Measurements from ENCODE around the gene LIMS3.
"Not testable (repeated sequence)": the region's sequence is repeated elsewhere in the genome, so short reads cannot be mapped to it uniquely, and the experiment has no call there.

LIMS3 gene

GRCh38 chr2:109898462-109899336, at the start of gene LIMS3:
TSS of gene LIMS3 (plus strand) at chr2:109898688. CDS start at chr2:109898729, 41 bp downstream.
- DNase-seq (ENCODE audit: low read depth, low spot score); H3K4me3 ChIP-seq (ENCODE audit: low read depth, low read length); in situ Hi-C loops (cut with HindIII; ENCODE audit: low sequenced_read_pairs): not testable (repeated sequence)

- in situ Hi-C loops (cut with HindIII; ENCODE audit: low sequenced_read_pairs); DNase-seq (ENCODE audit: low read depth, low spot score); H3K4me3 ChIP-seq (ENCODE audit: low read depth, low read length): not testable (repeated sequence)
These were observed 27.2 kb upstream of the LIMS3 start for GRCh38 chr2:109871129-109871751.

- in situ Hi-C loops (cut with HindIII; ENCODE audit: low sequenced_read_pairs) = not testable (repeated sequence)
These were observed 21.9 kb upstream of the LIMS3 start for GRCh38 chr2:109876625-109877024.

GRCh38 chr2:109882112-109882511, 16.4 kb upstream of the LIMS3 start:
- DNase-seq (ENCODE audit: low read depth, low spot score); in situ Hi-C loops (cut with HindIII; ENCODE audit: low sequenced_read_pairs); H3K4me3 ChIP-seq (ENCODE audit: low read depth, low read length): not testable (repeated sequence)

More at GRCh38 chr2:109876625-109877024, 21.9 kb upstream of the LIMS3 start:
- H3K4me3 ChIP-seq (ENCODE audit: low read depth, low read length); DNase-seq (ENCODE audit: low read depth, low spot score): not testable (repeated sequence)

GRCh38 chr2:109888414-109888813, 10.1 kb upstream of the LIMS3 start:
- H3K4me3 ChIP-seq (ENCODE audit: low read depth, low read length); DNase-seq (ENCODE audit: low read depth, low spot score); in situ Hi-C loops (cut with HindIII; ENCODE audit: low sequenced_read_pairs): not testable (repeated sequence)

GRCh38 chr2:109889909-109890308, 8.6 kb upstream of the LIMS3 start:
- H3K4me3 ChIP-seq (ENCODE audit: low read depth, low read length); DNase-seq (ENCODE audit: low read depth, low spot score); in situ Hi-C loops (cut with HindIII; ENCODE audit: low sequenced_read_pairs): not testable (repeated sequence)

GRCh38 chr2:109891024-109891423, 7.5 kb upstream of the LIMS3 start:
- in situ Hi-C loops (cut with HindIII; ENCODE audit: low sequenced_read_pairs) = not testable (repeated sequence)

GRCh38 chr2:109893736-109894135, 4.8 kb upstream of the LIMS3 start:
- in situ Hi-C loops (cut with HindIII; ENCODE audit: low sequenced_read_pairs); DNase-seq (ENCODE audit: low read depth, low spot score); H3K4me3 ChIP-seq (ENCODE audit: low read depth, low read length): not testable (repeated sequence)

More at GRCh38 chr2:109891024-109891423, 7.5 kb upstream of the LIMS3 start:
- not testable (repeated sequence) for DNase-seq (ENCODE audit: low read depth, low spot score); H3K4me3 ChIP-seq (ENCODE audit: low read depth, low read length)

- in situ Hi-C loops (cut with HindIII; ENCODE audit: low sequenced_read_pairs); DNase-seq (ENCODE audit: low read depth, low spot score): not testable (repeated sequence)
These were observed 4.3 kb upstream of the LIMS3 start for GRCh38 chr2:109894141-109894540.

GRCh38 chr2:109895090-109895869, 3.2 kb upstream of the LIMS3 start:
- in situ Hi-C loops (cut with HindIII; ENCODE audit: low sequenced_read_pairs); DNase-seq (ENCODE audit: low read depth, low spot score); H3K4me3 ChIP-seq (ENCODE audit: low read depth, low read length): not testable (repeated sequence)

More at GRCh38 chr2:109894141-109894540, 4.3 kb upstream of the LIMS3 start:
- H3K4me3 ChIP-seq (ENCODE audit: low read depth, low read length) = not testable (repeated sequence)

GRCh38 chr2:109896212-109896611, 2.3 kb upstream of the LIMS3 start:
- H3K4me3 ChIP-seq (ENCODE audit: low read depth, low read length); in situ Hi-C loops (cut with HindIII; ENCODE audit: low sequenced_read_pairs); DNase-seq (ENCODE audit: low read depth, low spot score): not testable (repeated sequence)

GRCh38 chr2:109897769-109898461, 573 bp upstream of the LIMS3 start:
- in situ Hi-C loops (cut with HindIII; ENCODE audit: low sequenced_read_pairs); DNase-seq (ENCODE audit: low read depth, low spot score); H3K4me3 ChIP-seq (ENCODE audit: low read depth, low read length): not testable (repeated sequence)

- DNase-seq (ENCODE audit: low read depth, low spot score); H3K4me3 ChIP-seq (ENCODE audit: low read depth, low read length); in situ Hi-C loops (cut with HindIII; ENCODE audit: low sequenced_read_pairs): not testable (repeated sequence)
These were observed 7.3 kb downstream of the LIMS3 start for GRCh38 chr2:109905796-109906195.

GRCh38 chr2:109908626-109909025, 10.1 kb downstream of the LIMS3 start:
- H3K4me3 ChIP-seq (ENCODE audit: low read depth, low read length); in situ Hi-C loops (cut with HindIII; ENCODE audit: low sequenced_read_pairs); DNase-seq (ENCODE audit: low read depth, low spot score): not testable (repeated sequence)

GRCh38 chr2:109910789-109911188, 12.3 kb downstream of the LIMS3 start:
- DNase-seq (ENCODE audit: low read depth, low spot score); in situ Hi-C loops (cut with HindIII; ENCODE audit: low sequenced_read_pairs); H3K4me3 ChIP-seq (ENCODE audit: low read depth, low read length): not testable (repeated sequence)

- H3K4me3 ChIP-seq (ENCODE audit: low read depth, low read length); DNase-seq (ENCODE audit: low read depth, low spot score); in situ Hi-C loops (cut with HindIII; ENCODE audit: low sequenced_read_pairs): not testable (repeated sequence)
These were observed 15.4 kb downstream of the LIMS3 start for GRCh38 chr2:109913911-109914310.
